H9 (cell line): ENCODE measurements around the gene KLB. TPM values are rescaled to one million over a fixed set of nuclear protein-coding genes. Genes with fewer than 3 reads are reported as not detected.

ENCODE experiments used
- DNase-seq: peaks from one replicate; pipeline ENCODE4 v3.0.0-alpha.2; 2017
- H2AFZ ChIP-seq: one replicate; pipeline ENCODE4 v1.6.1; 2013; ENCODE audit warnings: mild to moderate bottlenecking, low read length, control low read depth, moderate library complexity
- H2AK5ac ChIP-seq: 2 replicates; pipeline ENCODE4 v1.6.1; 2013; ENCODE audit warnings: low read length, control low read depth, mixed read lengths; ENCODE audit not compliant: insufficient read length
- H2BK120ac ChIP-seq: one replicate; pipeline ENCODE4 v1.6.1; 2013; ENCODE audit warnings: low read depth, mild to moderate bottlenecking, low read length, control low read depth, inconsistent platforms; ENCODE audit not compliant: poor library complexity, severe bottlenecking
- H2BK12ac ChIP-seq: 2 replicates; pipeline ENCODE4 v1.6.1; 2013; ENCODE audit warnings: low read length, control low read depth, mixed read lengths, low read depth; ENCODE audit not compliant: insufficient read length
- H2BK15ac ChIP-seq: 2 replicates; pipeline ENCODE4 v1.6.1; 2013; ENCODE audit warnings: low read depth, low read length, control low read depth
- H2BK20ac ChIP-seq: one replicate; pipeline ENCODE4 v1.6.1; 2013; ENCODE audit warnings: low read depth, mild to moderate bottlenecking, low read length, control low read depth, inconsistent platforms; ENCODE audit not compliant: poor library complexity, severe bottlenecking
- H2BK5ac ChIP-seq: 2 replicates; pipeline ENCODE4 v1.6.1; 2013; ENCODE audit warnings: low read length, control low read depth, mixed read lengths; ENCODE audit not compliant: insufficient read length
- H3K14ac ChIP-seq: 2 replicates; pipeline ENCODE4 v1.6.1; 2013; ENCODE audit warnings: low read length, control low read depth; ENCODE audit not compliant: insufficient read depth
- H3K18ac ChIP-seq: 2 replicates; pipeline ENCODE4 v1.6.1; 2013; ENCODE audit warnings: low read depth, mild to moderate bottlenecking, mixed read lengths, low read length, control low read depth; ENCODE audit not compliant: insufficient read length
- H3K23ac ChIP-seq: 2 replicates; pipeline ENCODE4 v1.6.1; 2013; ENCODE audit warnings: low read length, control low read depth, mixed read lengths, low read depth; ENCODE audit not compliant: insufficient read length
- H3K23me2 ChIP-seq: 2 replicates; pipeline ENCODE4 v1.6.1; 2013; ENCODE audit warnings: low read depth, mild to moderate bottlenecking, mixed read lengths, low read length, control low read depth; ENCODE audit not compliant: insufficient read length, poor library complexity, severe bottlenecking
- H3K27ac ChIP-seq: 2 replicates; pipeline ENCODE4 v1.5.1; 2013; ENCODE audit warnings: low read length, control low read depth, mixed read lengths, low read depth; ENCODE audit not compliant: insufficient read length
- H3K27me3 ChIP-seq: 2 replicates; pipeline ENCODE4 v1.6.1; 2013; ENCODE audit warnings: low read length, control low read depth, inconsistent platforms; ENCODE audit not compliant: insufficient read depth
- H3K4ac ChIP-seq: 2 replicates; pipeline ENCODE4 v1.6.1; 2013; ENCODE audit warnings: low read depth, mild to moderate bottlenecking, control low read depth, inconsistent platforms, low read length, moderate library complexity
- H3K4me1 ChIP-seq: 2 replicates; pipeline ENCODE4 v1.6.1; 2013; ENCODE audit warnings: low read length, control low read depth, inconsistent platforms; ENCODE audit not compliant: insufficient read depth
- H3K4me2 ChIP-seq: 2 replicates; pipeline ENCODE4 v1.6.1; 2013; ENCODE audit warnings: low read length, control low read depth, mixed read lengths; ENCODE audit not compliant: insufficient read length, insufficient read depth
- H3K56ac ChIP-seq: 2 replicates; pipeline ENCODE4 v1.6.1; 2013; ENCODE audit warnings: low read depth, mild to moderate bottlenecking, mixed read lengths, low read length, control low read depth; ENCODE audit not compliant: insufficient read length
- H3K79me1 ChIP-seq: 2 replicates; pipeline ENCODE4 v1.6.1; 2013; ENCODE audit warnings: low read depth, mild to moderate bottlenecking, moderate library complexity, low read length, control low read depth, inconsistent platforms; ENCODE audit not compliant: insufficient read depth, poor library complexity, severe bottlenecking
- H3K79me2 ChIP-seq: 2 replicates; pipeline ENCODE4 v1.6.1; 2013; ENCODE audit warnings: low read length, control low read depth, inconsistent platforms; ENCODE audit not compliant: insufficient read depth
- H3K9ac ChIP-seq: 2 replicates; pipeline ENCODE4 v1.6.1; 2013; ENCODE audit warnings: low read length, control low read depth, mixed read lengths; ENCODE audit not compliant: insufficient read length; ENCODE audit errors: extremely low read depth
- H3K9me3 ChIP-seq: one replicate; pipeline ENCODE4 v1.6.1; 2013; ENCODE audit warnings: low read depth, low read length, inconsistent platforms; ENCODE audit not compliant: control insufficient read depth
- H3T11ph ChIP-seq: one replicate; pipeline ENCODE4 v1.6.1; 2013; ENCODE audit warnings: mild to moderate bottlenecking, low read length, control low read depth, inconsistent platforms
- H4K20me1 ChIP-seq: one replicate; pipeline ENCODE4 v1.6.1; 2013; ENCODE audit not compliant: control insufficient read depth, insufficient read length, insufficient read depth
- H4K5ac ChIP-seq: 2 replicates; pipeline ENCODE4 v1.6.1; 2013; ENCODE audit warnings: low read depth, mild to moderate bottlenecking, mixed read lengths, low read length, control low read depth; ENCODE audit not compliant: insufficient read length
- H4K8ac ChIP-seq: replicated peaks from 2 replicates; pipeline ENCODE4 v1.6.1; 2013; ENCODE audit warnings: low read length, control low read depth, mixed read lengths, low read depth; ENCODE audit not compliant: insufficient read length
- H4K91ac ChIP-seq: 2 replicates; pipeline ENCODE4 v1.6.1; 2013; ENCODE audit warnings: low read depth, mild to moderate bottlenecking, moderate library complexity, mixed read lengths, low read length, control low read depth; ENCODE audit not compliant: insufficient read length
- H3K27ac Mint-ChIP-seq, 3 experiments: 2 replicates in 2 of 3; 3 replicates in 1 of 3; pipeline ENCODE4 v1.8.0; 2020 to 2021; ENCODE audit warnings: mixed read lengths in 3 of 3, mild to moderate bottlenecking in 1 of 3, moderate library complexity in 1 of 3
- H3K27me3 Mint-ChIP-seq: 2 replicates; pipeline ENCODE4 v1.8.0; 2021; ENCODE audit warnings: low read depth, mild to moderate bottlenecking, moderate library complexity, mixed read lengths
- H3K36me3 Mint-ChIP-seq, 3 experiments: 2 replicates in 2 of 3; 3 replicates in 1 of 3; pipeline ENCODE4 v1.8.0; 2020 to 2021; ENCODE audit warnings: low read depth in 3 of 3, mixed read lengths in 3 of 3; ENCODE audit not compliant: insufficient read depth in 1 of 3
- H3K4me1 Mint-ChIP-seq, 2 experiments: 2 replicates each; pipeline ENCODE4 v1.8.0; 2020; ENCODE audit warnings: mixed read lengths in 2 of 2
- H3K4me3 Mint-ChIP-seq, 2 experiments: 2 replicates in 1 of 2; 3 replicates in 1 of 2; pipeline ENCODE4 v1.8.0; 2020 to 2021; ENCODE audit warnings: mild to moderate bottlenecking in 2 of 2, mixed read lengths in 2 of 2, moderate library complexity in 1 of 2
- H3K9me3 Mint-ChIP-seq, 2 experiments: 2 replicates in 1 of 2; 3 replicates in 1 of 2; pipeline ENCODE4 v1.8.0; 2020; ENCODE audit warnings: mild to moderate bottlenecking in 2 of 2, mixed read lengths in 2 of 2, moderate library complexity in 1 of 2
- CTCF ChIP-seq: fragments of 200-600 bp; sonication (generic); conservative IDR thresholded peaks from 3 replicates; pipeline ENCODE4 v1.8.0; 2021; ENCODE audit warnings: antibody characterized with exemption, mild to moderate bottlenecking
- microRNA-seq: library from miRNA; unstranded; fragments of <30 nt; microRNA quantifications from one replicate; pipeline ENCODE4, GENCODE V29; 2020; ENCODE audit warnings: borderline microRNAs expressed
- total RNA-seq: library from RNA; stranded (reverse); gene quantifications from 2 replicates; pipeline ENCODE4 v1.2.1, GENCODE V29; 2021

KLB gene
- total RNA-seq, 1 experiment from 2014 or later: 0.07 TPM

- Histone ChIP-seq H4K8ac (no peak overlapping the region), H3K79me1 (no peaks in the 10 kb centered on the region), H3K4me1 (no peaks in the 10 kb centered on the region), H3K56ac (no peak overlapping the region), H4K20me1 (no peaks in the 10 kb centered on the region), H2BK120ac (no peak overlapping the region), H3K9ac (no peak overlapping the region), H3K27ac (no peak overlapping the region), H2AK5ac (no peak overlapping the region), H2AFZ (no peak overlapping the region), H3K79me2 (no peaks in the 10 kb centered on the region), H3K14ac (no peak overlapping the region), H3K23me2 (no peaks in the 10 kb centered on the region), H2BK5ac (no peak overlapping the region), H3K18ac (no peak overlapping the region), H3K23ac (no peak overlapping the region), H3T11ph (no peak overlapping the region), H2BK15ac (no peak overlapping the region), H4K5ac (no peak overlapping the region), H3K4me2 (no peak overlapping the region), H4K91ac (no peak overlapping the region), H2BK20ac (no peak overlapping the region), H3K4ac (no peak overlapping the region), H3K9me3 (no peaks in the 10 kb centered on the region), H2BK12ac (no peak overlapping the region), H3K27me3 (no peaks in the 10 kb centered on the region)
- no peak for TF ChIP-seq CTCF
- no peak for DNase-seq
- Mint-ChIP-seq H3K36me3 (peaks cover 22 to 46% (median 34%) of the 10 kb centered on the region in 3 experiments; a peak in 6 of 7 replicates), H3K27ac (no peak overlapping the region), H3K27me3 (no peaks in the 10 kb centered on the region), H3K9me3 (no peaks in the 10 kb centered on the region), H3K4me3 (no peak overlapping the region), H3K4me1 (no peaks in the 10 kb centered on the region)
Observed at GRCh38 chr4:39498727-39499020, 91.9 kb downstream of the KLB start.

Small RNAs within 50 kb of the gene (microRNA-seq; reads per million reads assigned to microRNA genes)
- gene MIR5591: not detected

Other genes starting within 250 kb of the KLB start
- 23.3 and 25.3 TPM in 2 replicates for gene WDR19, start 224.4 kb upstream of the KLB start, total RNA-seq
- gene RFC1, start 40.6 kb upstream of the KLB start, total RNA-seq: 56.8 and 61.1 TPM in 2 replicates
- gene RPL9, start 52.0 kb downstream of the KLB start, total RNA-seq: 1,871 and 1,888 TPM in 2 replicates
- 18.5 and 19.9 TPM in 2 replicates for gene LIAS, start 52.1 kb downstream of the KLB start, total RNA-seq
- 104 and 109 TPM in 2 replicates for gene UGDH, start 120.5 kb downstream of the KLB start, total RNA-seq
- 19.4 and 21.3 TPM in 2 replicates for gene SMIM14, start 231.9 kb downstream of the KLB start, total RNA-seq